Activated B cell treated with CpG ODN at 0.5 μM for 24 hours (primary cell): ENCODE measurements around the gene FKBP8. TPM values are rescaled to one million over a fixed set of nuclear protein-coding genes. Genes with fewer than 3 reads are reported as not detected.

Source experiments
- ATAC-seq: fragments of 200-7000 bp; cut with Tn5 transposase; one replicate; pipeline ENCODE4 v1.10.0; 2021; ENCODE audit warnings: low read depth, mild to moderate bottlenecking, moderate library complexity
- CTCF ChIA-PET: fragments of 350-600 bp; sonication (Branson Sonifier 250); formaldehyde crosslinking; loops from one replicate; lab custom pipeline; 2021; ENCODE audit warnings: antibody characterized with exemption; lab: Charles Lee
- POLR2A ChIA-PET: fragments of 350-600 bp; sonication (Branson Sonifier 250); formaldehyde crosslinking; loops from one replicate; lab custom pipeline; 2021; ENCODE audit warnings: antibody characterized with exemption; lab: Charles Lee
- DNase-seq: peaks from one replicate; pipeline ENCODE4 v3.0.0; 2022
- H3K27ac Mint-ChIP-seq: one replicate; pipeline ENCODE4 v1.8.0; 2020; ENCODE audit warnings: mixed read lengths
- H3K27me3 Mint-ChIP-seq: one replicate; pipeline ENCODE4 v1.8.0; 2021; ENCODE audit warnings: mixed read lengths
- H3K36me3 Mint-ChIP-seq: one replicate; pipeline ENCODE4 v1.8.0; 2021; ENCODE audit warnings: low read depth, mixed read lengths
- H3K4me1 Mint-ChIP-seq: one replicate; pipeline ENCODE4 v1.8.0; 2021; ENCODE audit warnings: mixed read lengths
- H3K4me3 Mint-ChIP-seq: one replicate; pipeline ENCODE4 v1.8.0; 2020; ENCODE audit warnings: mild to moderate bottlenecking, mixed read lengths
- H3K9me3 Mint-ChIP-seq: one replicate; pipeline ENCODE4 v1.8.0; 2020; ENCODE audit warnings: mixed read lengths
- intact Hi-C: fragments of 100-400 bp; cut with micrococcal nuclease; formaldehyde crosslinking; loops from one replicate; pipeline ENCODE4 v1.15.1; 2024
- total RNA-seq: library from RNA; stranded (reverse); gene quantifications from 2 replicates; pipeline ENCODE4 v1.2.3, GENCODE V29; 2022
- TF ChIP-seq, protein P1 (sequence below): fragments of 200-600 bp; IDR thresholded peaks from one replicate; pipeline ENCODE4 v1.8.0; 2022; ENCODE audit warnings: antibody characterized with exemption, mild to moderate bottlenecking

The FKBP8 gene
- total RNA-seq, 1 donor from 2014 or later: 133 TPM

DNA sequence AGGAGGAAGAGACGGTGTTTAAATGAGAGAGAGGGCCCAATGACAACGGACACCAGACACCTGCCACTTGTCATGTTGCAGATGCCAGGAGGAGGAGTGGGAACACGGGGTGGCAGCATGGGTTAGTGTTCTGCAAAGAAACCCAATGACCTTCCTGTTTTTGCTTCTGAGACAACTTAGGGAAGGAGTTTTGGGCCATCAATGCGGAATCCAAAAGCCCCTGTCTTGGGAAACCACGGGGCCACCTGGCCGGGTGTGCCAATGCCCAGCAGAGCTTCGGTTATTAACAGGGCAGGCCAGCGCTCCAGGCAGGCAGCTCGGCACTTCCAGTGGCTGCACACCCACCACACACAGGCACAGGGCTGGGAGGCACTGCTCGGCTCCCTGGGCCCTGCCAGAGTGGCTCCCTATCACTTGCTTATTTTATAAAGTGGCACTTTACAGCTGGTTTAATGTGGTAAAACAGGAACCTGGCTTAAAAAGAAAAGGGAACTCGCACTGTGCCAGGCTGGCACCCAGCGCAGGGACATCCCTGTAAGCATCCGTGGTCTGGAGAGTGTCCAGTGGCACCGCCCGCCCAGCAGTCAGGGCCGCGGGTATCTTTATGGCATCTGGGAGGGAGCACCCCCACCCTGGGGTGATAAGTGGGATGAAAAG is 40.6 kb downstream of the FKBP8 start:
- intact Hi-C loops: no loop called here
- ATAC-seq: peak; percentile 58
- CTCF ChIA-PET: interaction anchor here (0.6 kb wide), 1 partner anchor 91 kb away, joined by 3 read pairs; no protein-coding TSS in a partner anchor
- TF ChIP-seq, protein P1, sequence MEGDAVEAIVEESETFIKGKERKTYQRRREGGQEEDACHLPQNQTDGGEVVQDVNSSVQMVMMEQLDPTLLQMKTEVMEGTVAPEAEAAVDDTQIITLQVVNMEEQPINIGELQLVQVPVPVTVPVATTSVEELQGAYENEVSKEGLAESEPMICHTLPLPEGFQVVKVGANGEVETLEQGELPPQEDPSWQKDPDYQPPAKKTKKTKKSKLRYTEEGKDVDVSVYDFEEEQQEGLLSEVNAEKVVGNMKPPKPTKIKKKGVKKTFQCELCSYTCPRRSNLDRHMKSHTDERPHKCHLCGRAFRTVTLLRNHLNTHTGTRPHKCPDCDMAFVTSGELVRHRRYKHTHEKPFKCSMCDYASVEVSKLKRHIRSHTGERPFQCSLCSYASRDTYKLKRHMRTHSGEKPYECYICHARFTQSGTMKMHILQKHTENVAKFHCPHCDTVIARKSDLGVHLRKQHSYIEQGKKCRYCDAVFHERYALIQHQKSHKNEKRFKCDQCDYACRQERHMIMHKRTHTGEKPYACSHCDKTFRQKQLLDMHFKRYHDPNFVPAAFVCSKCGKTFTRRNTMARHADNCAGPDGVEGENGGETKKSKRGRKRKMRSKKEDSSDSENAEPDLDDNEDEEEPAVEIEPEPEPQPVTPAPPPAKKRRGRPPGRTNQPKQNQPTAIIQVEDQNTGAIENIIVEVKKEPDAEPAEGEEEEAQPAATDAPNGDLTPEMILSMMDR: no peak
- POLR2A ChIA-PET: interaction anchor here (1.0 kb wide), 1 partner anchor 54 kb away, joined by 3 read pairs; the partner anchor contains the start of gene KXD1
- no peak for DNase-seq
- Mint-ChIP-seq H3K4me3 (peak overlapping the region; percentile 5), H3K27ac (no peak overlapping the region), H3K27me3 (no peaks in the 10 kb centered on the region), H3K9me3 (no peaks in the 10 kb centered on the region), H3K4me1 (peaks cover 86% of the 10 kb centered on the region), H3K36me3 (peaks cover 15% of the 10 kb centered on the region)

DNA sequence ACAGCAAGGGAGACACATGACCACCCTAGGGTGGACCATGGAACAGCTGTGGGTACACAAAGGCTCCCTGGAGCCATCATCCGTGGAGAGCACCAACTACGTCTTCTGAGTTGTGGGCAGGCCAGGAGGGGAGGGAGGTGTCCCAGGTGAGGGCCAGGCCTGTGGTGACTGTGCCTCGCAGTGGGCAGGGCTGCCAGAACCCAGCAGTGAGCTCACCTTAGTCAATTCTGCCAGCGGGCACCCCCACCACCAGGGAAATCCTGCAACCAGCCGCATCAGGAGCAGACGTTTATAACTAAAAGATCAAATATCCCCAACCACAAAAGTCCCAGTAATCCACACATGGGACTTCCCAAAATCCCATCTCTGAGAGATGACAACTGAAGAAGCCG is 41.1 kb downstream of the FKBP8 start:
- peaks cover 83% of the 10 kb centered on the region for H3K4me1 Mint-ChIP-seq
- no peaks in the 10 kb centered on the region for H3K9me3 Mint-ChIP-seq
- TF ChIP-seq, protein P1: no peak
- peaks cover 10% of the 10 kb centered on the region for H3K36me3 Mint-ChIP-seq
- intact Hi-C loops: no loop called here
- DNase-seq (no peak), ATAC-seq (no peak)
- CTCF ChIA-PET: no interaction called here
- no peaks in the 10 kb centered on the region for H3K27me3 Mint-ChIP-seq
- POLR2A ChIA-PET: interaction anchor here (1.0 kb wide), 1 partner anchor 55 kb away, joined by 3 read pairs; the partner anchor contains the start of gene KXD1
- no peak overlapping the region for H3K4me3 Mint-ChIP-seq
- H3K27ac Mint-ChIP-seq: no peak overlapping the region

DNA sequence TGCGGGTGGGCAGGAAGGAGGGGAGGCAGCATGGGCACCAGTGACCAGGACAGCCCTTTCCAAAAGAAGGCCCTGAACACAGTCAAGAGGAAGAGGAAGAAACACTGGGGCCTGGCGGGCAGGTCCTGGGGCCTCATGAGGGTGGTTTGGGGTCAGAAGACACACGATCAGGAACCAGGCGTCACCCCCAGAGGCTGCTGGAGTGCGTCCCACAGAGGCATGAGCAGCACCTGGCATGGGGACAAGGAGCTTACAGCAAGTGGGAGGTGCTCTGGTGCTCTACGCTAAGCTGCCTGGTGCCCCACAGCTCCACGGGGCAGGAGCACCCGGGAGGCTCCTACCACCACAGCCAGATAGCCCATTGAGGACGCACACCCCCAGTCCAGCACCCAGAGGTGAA is 41.5 kb downstream of the FKBP8 start:
- Mint-ChIP-seq H3K36me3 (peaks cover 7% of the 10 kb centered on the region), H3K27me3 (no peaks in the 10 kb centered on the region), H3K4me3 (no peak overlapping the region), H3K27ac (no peak overlapping the region), H3K4me1 (peaks cover 83% of the 10 kb centered on the region), H3K9me3 (no peaks in the 10 kb centered on the region)
- ChIA-PET POLR2A (no interaction called here), CTCF (no interaction called here)
- TF ChIP-seq, protein P1: no peak
- ATAC-seq: no peak
- intact Hi-C loops: no loop called here
- DNase-seq: no peak

DNA sequence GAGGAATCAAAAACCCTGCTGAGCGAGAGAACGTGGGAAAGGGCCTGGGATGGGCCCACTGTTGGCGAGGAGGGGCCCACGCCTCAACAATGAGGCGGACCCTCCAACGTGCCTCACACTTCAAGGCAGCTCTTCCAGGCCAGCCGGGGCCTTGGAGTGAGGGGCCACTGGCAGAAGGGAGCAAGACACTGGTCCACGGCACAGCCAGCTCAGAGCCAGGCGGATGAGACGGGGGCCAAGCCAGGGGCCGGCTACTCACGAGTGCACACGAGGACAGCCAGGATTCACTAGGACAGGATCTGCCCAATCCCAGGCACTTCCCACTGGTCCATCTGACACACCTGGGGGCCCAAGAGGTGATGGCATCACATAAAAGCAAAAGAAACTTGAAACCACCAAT is 42.0 kb downstream of the FKBP8 start:
- H3K4me3 Mint-ChIP-seq: no peak overlapping the region
- H3K27ac Mint-ChIP-seq: no peak overlapping the region
- ChIA-PET POLR2A (no interaction called here), CTCF (no interaction called here)
- peaks cover 84% of the 10 kb centered on the region for H3K4me1 Mint-ChIP-seq
- intact Hi-C loops: no loop called here
- ATAC-seq: no peak
- H3K36me3 Mint-ChIP-seq: peaks cover 7% of the 10 kb centered on the region
- no peaks in the 10 kb centered on the region for H3K27me3 Mint-ChIP-seq
- no peak for DNase-seq
- TF ChIP-seq, protein P1: no peak
- no peaks in the 10 kb centered on the region for H3K9me3 Mint-ChIP-seq

DNA sequence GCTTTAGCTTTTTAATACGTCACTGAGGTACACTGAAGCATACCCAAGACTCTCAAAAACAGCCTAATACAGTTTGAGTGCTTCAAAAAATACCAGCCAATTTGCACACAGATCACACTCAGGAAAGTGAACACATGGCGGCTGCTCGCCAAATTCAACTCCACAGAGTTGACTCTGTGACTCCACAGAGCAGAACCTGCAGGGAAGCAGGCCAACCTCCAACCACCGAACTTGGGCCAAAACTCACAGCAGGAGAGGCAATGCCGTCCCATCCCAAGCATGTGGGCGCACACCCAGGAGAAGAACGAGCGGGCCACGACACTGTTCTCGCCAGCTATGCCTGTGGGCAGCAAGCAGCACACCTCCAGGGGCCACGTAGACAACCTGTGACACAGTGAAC is 42.6 kb downstream of the FKBP8 start:
- Mint-ChIP-seq H3K9me3 (no peaks in the 10 kb centered on the region), H3K27me3 (no peaks in the 10 kb centered on the region), H3K4me3 (no peak overlapping the region), H3K27ac (peak overlapping the region; percentile 9), H3K36me3 (peaks cover 7% of the 10 kb centered on the region), H3K4me1 (peaks cover 90% of the 10 kb centered on the region)
- intact Hi-C loops: no loop called here
- POLR2A ChIA-PET: no interaction called here
- TF ChIP-seq, protein P1: no peak
- CTCF ChIA-PET: interaction anchor here (1.0 kb wide), 1 partner anchor 93 kb away, joined by 3 read pairs; no protein-coding TSS in a partner anchor
- ATAC-seq (no peak), DNase-seq (no peak)
